HG03432 (cell line): ENCODE measurements around the gene VAPB.
A peak's percentile ranks its signal among the peaks of the same experiment; 100 is the strongest.

Experiments
- ATAC-seq: cut with Tn5 transposase; IDR thresholded peaks from one replicate; pipeline ENCODE4 v1.9.1; 2021; ENCODE audit warnings: mild to moderate bottlenecking, moderate library complexity; ENCODE audit not compliant: unreplicated experiment

Gene VAPB

GRCh38 chr20:58377766-58378401 is 11.1 kb upstream of the VAPB start:
- ATAC-seq, result no peak

- ATAC-seq, result no peak
These were observed 10.3 kb upstream of the VAPB start for GRCh38 chr20:58378704-58379103.

- ATAC-seq, result no peak
These were observed 7.4 kb upstream of the VAPB start for GRCh38 chr20:58381627-58382026.

- no peak for ATAC-seq
These were observed 6.9 kb upstream of the VAPB start for GRCh38 chr20:58382096-58382495.

GRCh38 chr20:58384821-58385220 is 4.2 kb upstream of the VAPB start:
- ATAC-seq, result no peak

- no peak for ATAC-seq
These were observed 914 bp upstream of the VAPB start for GRCh38 chr20:58388028-58388601.

GRCh38 chr20:58389324-58389967 is 417 bp downstream of the VAPB start:
- ATAC-seq, result peak; percentile 31

- ATAC-seq, result no peak
These were observed 1.1 kb downstream of the VAPB start for GRCh38 chr20:58389968-58390658.

- ATAC-seq, result no peak
These were observed 1.6 kb downstream of the VAPB start for GRCh38 chr20:58390659-58391035.

GRCh38 chr20:58392286-58392685 is 3.3 kb downstream of the VAPB start:
- no peak for ATAC-seq

GRCh38 chr20:58393299-58393698 is 4.3 kb downstream of the VAPB start:
- ATAC-seq, result no peak

GRCh38 chr20:58394801-58395200 is 5.8 kb downstream of the VAPB start:
- ATAC-seq, result no peak

GRCh38 chr20:58395604-58396003 is 6.6 kb downstream of the VAPB start:
- no peak for ATAC-seq

GRCh38 chr20:58397429-58397828 is 8.4 kb downstream of the VAPB start:
- no peak for ATAC-seq

GRCh38 chr20:58398254-58398653 is 9.2 kb downstream of the VAPB start:
- ATAC-seq, result no peak

- ATAC-seq, result no peak
These were observed 10.9 kb downstream of the VAPB start for GRCh38 chr20:58399926-58400325.

- no peak for ATAC-seq
These were observed 12.1 kb downstream of the VAPB start for GRCh38 chr20:58401162-58401561.

- no peak for ATAC-seq
These were observed 13.3 kb downstream of the VAPB start for GRCh38 chr20:58402305-58402704.

- ATAC-seq, result peak; percentile 81
These were observed 13.8 kb downstream of the VAPB start for GRCh38 chr20:58402827-58403226.

- peak; percentile 40 for ATAC-seq
These were observed 14.2 kb downstream of the VAPB start for GRCh38 chr20:58403272-58403671.

- ATAC-seq, result no peak
These were observed 16.7 kb downstream of the VAPB start for GRCh38 chr20:58405504-58406291.
